Ovary (tissue), 9 donors: ENCODE data around the gene RNF224. TPM values are rescaled to one million over a fixed set of nuclear protein-coding genes. Genes with fewer than 3 reads are reported as not detected.

Experiments
- DNase-seq, 5 donors: peaks; one replicate each; pipeline ENCODE4 v3.0.0-alpha.2; 2019 to 2020
- H3K27ac ChIP-seq, 2 donors: fragments of 200-600 bp; one replicate each; pipeline versions ENCODE4 v1.5.1 to v1.8.0; 2019 to 2022
- H3K27me3 ChIP-seq: fragments of 200-600 bp; one replicate; pipeline ENCODE4 v1.8.0; 2022
- H3K36me3 ChIP-seq: fragments of 200-600 bp; sonication (generic); one replicate; pipeline ENCODE4 v1.5.1; 2019
- H3K4me1 ChIP-seq: one replicate; pipeline ENCODE4 v1.8.1; 2013; ENCODE audit warnings: mild to moderate bottlenecking, moderate library complexity; ENCODE audit not compliant: insufficient read depth
- H3K4me3 ChIP-seq: fragments of 200-600 bp; sonication (generic); one replicate; pipeline ENCODE4 v1.5.1; 2017
- H3K9me3 ChIP-seq, 2 donors: fragments of 200-600 bp in 1 of 2; sonication (generic) in 1 of 2; one replicate each; pipeline versions ENCODE4 v1.5.1 to v1.8.1; 2013 to 2019; ENCODE audit warnings: mild to moderate bottlenecking in 1 of 2, moderate library complexity in 1 of 2
- EP300 ChIP-seq: sonication (generic); formaldehyde crosslinking; IDR thresholded peaks from one replicate; pipeline ENCODE4 v1.6.1; 2017; ENCODE audit warnings: antibody characterized with exemption
- POLR2A ChIP-seq: fragments of 450-650 bp; IDR thresholded peaks from one replicate; pipeline ENCODE4 v1.6.1; 2017; ENCODE audit warnings: antibody characterized with exemption, mild to moderate bottlenecking, moderate library complexity
- WGBS, 3 donors: extraction: QIAGEN DNeasy Blood & Tissue Kit in 1 of 3; methylation state at CpG; one replicate each; pipeline versions ENCODE4 v1.1.5 to v1.1.7; 2013 to 2017; 5-methylcytosine and 5-hydroxymethylcytosine counted together
- intact Hi-C, 4 donors: fragments of 100-400 bp; cut with DNase I; formaldehyde crosslinking; loops; one replicate each; pipeline versions ENCODE4 v1.11.0 to v1.15.1; 2022 to 2023
- polyA plus RNA-seq, 2 donors: library from polyadenylated mRNA; stranded (reverse); fragments of 200-250 nt in 1 of 2; fragments of 350-450 nt in 1 of 2; fragmentation: Illumina TruSeq in 1 of 2; extraction: RNeasy Lipid Tissue Mini Kit (QIAGEN cat#74804) in 1 of 2; gene quantifications; one replicate each; pipeline ENCODE4 v1.2.3, GENCODE V29; 2013 to 2014
- total RNA-seq, 7 donors: library from RNA; depleted of rRNA in 2 of 7; stranded (reverse); fragments of >200 nt in 2 of 7; fragmentation: NEBNext Ultra II Directional in 3 of 7; extraction: Animal tissue kit (Norgen Biotek cat#: 25700) in 3 of 7; gene quantifications; one replicate each; pipeline versions ENCODE4 v1.1.0 to v1.2.4, GENCODE V29; 2016 to 2023
- TF ChIP-seq, protein P1 (sequence below), 3 donors: fragments of 450-650 bp in 2 of 3; fragments of 200-600 bp in 1 of 3; IDR thresholded peaks; one replicate each; pipeline versions ENCODE4 v1.5.1 to v1.8.0; 2016 to 2022; ENCODE audit warnings: antibody characterized with exemption in 3 of 3, mild to moderate bottlenecking in 1 of 3
- donor health status: DM: no; HTN: no; CAD: no; lungs with moderate emphysema.
- donor health status: DM: no; HTN: no; CAD: no.
- donor health status: Bipolar disorder and iron deficiency.
- donor health status: DM: yes; HTN: yes; CAD: no.
- donor health status: DM: no; HTN: no; CAD: no.
- donor health status: DM: yes; HTN: yes; CAD: no.

Gene RNF224
- total and polyA plus RNA-seq, 9 donors, result 0.92 TPM; not detected in 8

DNA sequence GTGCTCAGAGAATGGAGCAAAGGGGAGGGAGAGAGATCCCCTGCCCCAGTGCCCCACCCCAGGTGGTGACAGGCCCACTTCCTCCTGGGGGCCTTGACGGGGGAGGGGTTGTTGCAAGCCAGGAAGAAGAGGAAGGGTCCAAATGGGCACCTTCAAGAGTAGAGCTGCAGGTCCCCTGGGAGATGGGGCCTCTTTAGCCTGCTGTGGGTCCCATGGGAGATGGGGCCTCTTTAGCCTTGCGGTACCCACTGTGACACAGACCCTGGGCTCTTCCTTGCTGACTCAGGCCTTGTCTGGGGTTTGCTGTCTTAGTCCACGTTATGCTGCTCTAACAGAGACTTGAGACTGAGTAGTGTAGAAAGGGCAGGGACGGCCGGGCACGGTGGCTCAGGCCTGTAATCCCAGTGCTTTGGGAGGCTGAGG lies 40.6 kb downstream of the RNF224 start:
- intact Hi-C loops, result no loop called here
- Histone ChIP-seq H3K36me3 (no peaks in the 10 kb centered on the region), H3K9me3 (no peaks in the 10 kb centered on the region), H3K27me3 (no peaks in the 10 kb centered on the region), H3K27ac (no peak overlapping the region), H3K4me1 (peaks cover 6% of the 10 kb centered on the region), H3K4me3 (no peak overlapping the region)
- WGBS, 3 donors, result 78 to 90% (median 88%) methylated on average over 6 of the region's 6 CpGs
- no peak for TF ChIP-seq POLR2A
- no peak for TF ChIP-seq EP300
- TF ChIP-seq, protein P1, sequence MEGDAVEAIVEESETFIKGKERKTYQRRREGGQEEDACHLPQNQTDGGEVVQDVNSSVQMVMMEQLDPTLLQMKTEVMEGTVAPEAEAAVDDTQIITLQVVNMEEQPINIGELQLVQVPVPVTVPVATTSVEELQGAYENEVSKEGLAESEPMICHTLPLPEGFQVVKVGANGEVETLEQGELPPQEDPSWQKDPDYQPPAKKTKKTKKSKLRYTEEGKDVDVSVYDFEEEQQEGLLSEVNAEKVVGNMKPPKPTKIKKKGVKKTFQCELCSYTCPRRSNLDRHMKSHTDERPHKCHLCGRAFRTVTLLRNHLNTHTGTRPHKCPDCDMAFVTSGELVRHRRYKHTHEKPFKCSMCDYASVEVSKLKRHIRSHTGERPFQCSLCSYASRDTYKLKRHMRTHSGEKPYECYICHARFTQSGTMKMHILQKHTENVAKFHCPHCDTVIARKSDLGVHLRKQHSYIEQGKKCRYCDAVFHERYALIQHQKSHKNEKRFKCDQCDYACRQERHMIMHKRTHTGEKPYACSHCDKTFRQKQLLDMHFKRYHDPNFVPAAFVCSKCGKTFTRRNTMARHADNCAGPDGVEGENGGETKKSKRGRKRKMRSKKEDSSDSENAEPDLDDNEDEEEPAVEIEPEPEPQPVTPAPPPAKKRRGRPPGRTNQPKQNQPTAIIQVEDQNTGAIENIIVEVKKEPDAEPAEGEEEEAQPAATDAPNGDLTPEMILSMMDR (IDR thresholded peaks at IDR 0.05), result no peak
- no peak for DNase-seq

DNA sequence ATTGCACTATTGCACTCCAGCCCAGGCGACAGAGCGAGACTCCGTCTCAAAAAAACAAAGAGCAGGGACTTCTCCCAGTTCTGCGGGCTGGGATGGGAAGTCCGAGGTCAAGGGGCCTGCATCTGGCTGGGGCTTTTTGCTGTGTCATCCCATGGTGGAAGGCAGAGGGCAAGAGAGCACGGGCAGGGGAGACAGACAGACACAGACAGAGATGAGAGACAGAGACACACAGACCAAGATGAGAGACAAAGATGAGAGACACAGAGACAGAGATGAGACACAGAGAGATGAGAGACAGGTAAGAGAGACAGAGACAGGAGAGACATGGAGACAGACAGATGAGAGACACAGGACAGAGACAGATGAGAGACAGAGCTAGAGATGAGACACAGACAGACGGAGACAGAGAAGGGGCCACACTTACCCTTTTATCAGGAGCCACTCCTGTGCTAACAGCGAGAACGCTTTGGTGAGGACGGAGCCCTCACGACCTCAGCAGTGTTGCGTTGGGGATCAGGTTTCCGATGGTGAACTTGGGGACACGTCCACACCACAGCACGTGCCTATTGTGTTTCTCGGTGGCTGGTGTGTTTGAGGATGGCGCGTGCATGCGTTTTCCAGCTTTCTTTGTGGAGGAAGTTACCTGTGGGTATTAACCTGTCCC lies 41.4 kb downstream of the RNF224 start:
- DNase-seq, result no peak
- no peaks in the 10 kb centered on the region for H3K36me3 ChIP-seq
- WGBS, 3 donors, result 73 to 78% (median 75%) methylated on average over 19 of the region's 19 CpGs
- TF ChIP-seq POLR2A, result no peak
- TF ChIP-seq, protein P1 (IDR thresholded peaks at IDR 0.05), result no peak
- no peak for TF ChIP-seq EP300
- H3K4me3 ChIP-seq, result no peak overlapping the region
- H3K4me1 ChIP-seq, result peaks cover 6% of the 10 kb centered on the region
- no peaks in the 10 kb centered on the region for H3K27me3 ChIP-seq
- no peaks in the 10 kb centered on the region for H3K9me3 ChIP-seq
- H3K27ac ChIP-seq, result no peak overlapping the region
- intact Hi-C loops, result no loop called here

DNA sequence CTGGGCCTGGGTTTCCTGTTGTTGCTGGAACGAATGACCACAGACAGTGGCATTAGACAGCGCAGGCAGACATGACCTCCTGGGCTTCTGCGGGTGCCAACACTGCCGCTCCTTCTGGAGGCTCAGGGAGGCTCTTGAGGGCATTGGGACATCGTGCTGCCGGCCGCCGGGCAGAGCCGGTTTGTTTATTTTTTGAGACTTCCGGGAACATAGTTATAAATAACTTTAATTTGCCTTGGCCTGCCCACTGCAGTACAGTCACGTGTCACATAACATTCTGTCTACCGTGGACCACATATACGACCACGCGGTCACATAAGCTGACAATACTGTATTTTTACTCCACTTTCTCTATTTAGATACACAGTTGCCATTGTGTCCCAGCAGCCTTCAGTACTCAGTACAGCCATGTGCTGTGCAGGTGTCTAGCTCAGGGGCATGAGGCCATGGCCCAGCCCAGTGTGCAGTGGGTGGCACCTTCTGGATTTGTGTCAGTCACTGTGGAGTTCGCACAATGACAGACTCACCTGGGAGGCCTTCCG lies 42.0 kb downstream of the RNF224 start:
- H3K4me3 ChIP-seq, result no peak overlapping the region
- H3K27ac ChIP-seq, result no peak overlapping the region

DNA sequence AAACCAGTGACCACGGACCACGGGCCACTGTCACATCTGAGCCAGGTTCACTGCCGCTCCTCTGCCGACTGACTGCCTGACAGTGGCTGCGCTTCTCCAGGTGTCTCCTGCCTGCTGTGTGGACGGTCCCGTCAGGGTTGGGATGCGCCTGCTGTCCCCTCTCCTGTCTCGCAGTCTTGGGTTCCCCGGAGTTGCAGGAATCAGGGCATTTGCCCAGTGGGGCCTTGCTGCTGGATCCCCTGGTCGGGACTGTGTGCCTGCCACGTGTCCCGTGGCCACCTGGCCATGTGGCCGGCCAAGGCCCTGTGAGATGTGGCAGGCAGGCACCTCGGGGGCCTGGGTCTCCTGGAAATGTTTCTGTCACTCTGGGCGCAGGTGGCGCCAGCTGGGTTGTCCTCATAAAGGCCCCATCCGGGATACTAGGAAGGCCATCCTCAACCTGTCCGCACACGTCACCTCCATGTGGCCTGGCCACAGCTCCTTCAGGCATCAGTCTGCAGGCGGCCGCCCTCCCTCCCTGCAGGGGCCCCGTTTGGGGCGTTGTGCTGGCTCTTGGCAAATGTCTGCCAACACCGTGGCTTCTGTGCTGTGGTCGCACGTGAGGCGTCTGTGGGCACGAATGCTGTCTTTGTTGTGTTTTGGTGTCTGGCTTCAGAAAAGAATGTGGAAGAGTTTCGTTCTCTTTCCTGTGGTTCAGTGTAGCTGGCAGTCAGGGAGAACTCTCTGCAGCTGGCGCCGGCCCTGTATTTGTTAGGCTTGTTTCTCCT lies 43.8 kb downstream of the RNF224 start:
- Histone ChIP-seq H3K4me3 (no peak overlapping the region), H3K36me3 (no peaks in the 10 kb centered on the region)

More for the DNA sequence above, 42.0 kb downstream of the RNF224 start:
- DNase-seq, result peak in 2 of 5 donors; percentile 19 to 56
- Histone ChIP-seq H3K27me3 (no peaks in the 10 kb centered on the region), H3K4me1 (peaks cover 6% of the 10 kb centered on the region), H3K9me3 (no peaks in the 10 kb centered on the region), H3K36me3 (no peaks in the 10 kb centered on the region)
- TF ChIP-seq, protein P1 (IDR thresholded peaks at IDR 0.05), result no peak
- TF ChIP-seq EP300 (no peak), POLR2A (no peak)
- 26 to 36% (median 28%) methylated on average over 17 of the region's 17 CpGs for WGBS, 3 donors
- intact Hi-C loops, result no loop called here

DNA sequence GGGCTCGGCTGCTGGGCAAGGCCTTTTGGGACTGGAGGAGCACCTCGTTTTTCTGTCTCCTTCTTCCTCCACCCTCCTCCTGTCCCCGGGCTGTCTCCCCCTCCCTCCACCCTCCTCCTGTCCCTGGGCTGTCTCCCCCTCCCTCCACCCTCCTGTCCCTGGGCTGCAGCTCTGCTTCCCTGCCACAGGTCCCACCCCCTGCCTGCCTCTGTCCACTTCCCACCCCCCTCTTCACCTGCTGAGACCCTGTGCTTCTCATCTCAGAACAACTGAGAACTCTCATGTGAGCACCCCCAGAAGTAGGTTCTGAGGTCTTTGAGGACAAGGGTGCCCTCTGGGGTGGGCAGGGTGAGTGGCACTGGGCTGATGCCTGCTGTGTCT lies 44.4 kb downstream of the RNF224 start:
- DNase-seq, result no peak
- Histone ChIP-seq H3K27ac (no peak overlapping the region), H3K9me3 (no peaks in the 10 kb centered on the region), H3K4me1 (peaks cover 10% of the 10 kb centered on the region), H3K27me3 (no peaks in the 10 kb centered on the region), H3K4me3 (no peak overlapping the region), H3K36me3 (no peaks in the 10 kb centered on the region)
- WGBS, 3 donors, result 39 to 58% (median 48%) methylated on average over 3 of the region's 3 CpGs
- TF ChIP-seq EP300 (no peak), POLR2A (no peak)
- TF ChIP-seq, protein P1 (IDR thresholded peaks at IDR 0.05), result no peak
- intact Hi-C loops, result no loop called here

More for the DNA sequence above, 43.8 kb downstream of the RNF224 start:
- Histone ChIP-seq H3K4me1 (peaks cover 6% of the 10 kb centered on the region), H3K9me3 (no peaks in the 10 kb centered on the region), H3K27ac (no peak overlapping the region), H3K27me3 (no peaks in the 10 kb centered on the region)
- WGBS, 3 donors, result 85 to 90% (median 88%) methylated on average over 32 of the region's 32 CpGs
- intact Hi-C loops, result no loop called here
- no peak for TF ChIP-seq EP300
- no peak for DNase-seq
